Upper lobe of left lung (tissue), 6 donors: ENCODE data around the gene MIA3. TPM values are rescaled to one million over a fixed set of nuclear protein-coding genes. Genes with fewer than 3 reads are reported as not detected.

Experiments used
- ATAC-seq, 2 donors: fragments of 200-7000 bp; cut with Tn5 transposase; one replicate each; pipeline ENCODE4 v1.9.1; 2022; ENCODE audit warnings: mild to moderate bottlenecking in 2 of 2, moderate library complexity in 2 of 2; ENCODE audit not compliant: low FRiP score in 2 of 2
- DNase-seq, 2 donors: peaks; one replicate each; pipeline ENCODE4 v3.0.0-alpha.2; 2019 to 2020
- H3K27ac ChIP-seq, 4 donors: fragments of 200-600 bp; sonication (generic); one replicate each; pipeline ENCODE4 v1.5.1; 2016 to 2019
- H3K27me3 ChIP-seq, 4 donors: fragments of 200-600 bp; sonication (generic); one replicate each; pipeline ENCODE4 v1.5.1; 2017 to 2019
- H3K36me3 ChIP-seq, 4 donors: fragments of 200-600 bp; sonication (generic); one replicate each; pipeline ENCODE4 v1.5.1; 2016 to 2019
- H3K4me1 ChIP-seq, 4 donors: fragments of 200-600 bp; sonication (generic); one replicate each; pipeline ENCODE4 v1.5.1; 2018 to 2019
- H3K4me3 ChIP-seq, 4 donors: fragments of 200-600 bp; sonication (generic); one replicate each; pipeline ENCODE4 v1.5.1; 2017 to 2019; ENCODE audit warnings: mild to moderate bottlenecking in 2 of 4, moderate library complexity in 1 of 4
- H3K9me3 ChIP-seq, 4 donors: fragments of 200-600 bp; sonication (generic); one replicate each; pipeline ENCODE4 v1.5.1; 2018 to 2019
- EP300 ChIP-seq, 4 donors: sonication (generic); formaldehyde crosslinking; IDR thresholded peaks; one replicate each; pipeline ENCODE4 v1.5.1; 2017; ENCODE audit warnings: antibody characterized with exemption in 4 of 4, control low read depth in 2 of 4
- POLR2A ChIP-seq, 4 donors: fragments of 450-650 bp; IDR thresholded peaks; one replicate each; pipeline ENCODE4 v1.5.1; 2016 to 2017; ENCODE audit warnings: antibody characterized with exemption in 4 of 4, mild to moderate bottlenecking in 2 of 4
- POLR2AphosphoS5 ChIP-seq, 2 donors: sonication (generic); formaldehyde crosslinking; IDR thresholded peaks; one replicate each; pipeline ENCODE4 v1.5.1; 2017; ENCODE audit warnings: antibody characterized with exemption in 2 of 2
- WGBS, 2 donors: methylation state at CpG; one replicate each; pipeline ENCODE4 v1.1.5; 2017 to 2018; 5-methylcytosine and 5-hydroxymethylcytosine counted together
- total RNA-seq, 6 donors: library from RNA; depleted of rRNA in 4 of 6; stranded (reverse); fragments of >200 nt in 4 of 6; gene quantifications; one replicate each; pipeline versions ENCODE4 v1.1.0 to v1.2.1, GENCODE V29; 2016 to 2021
- TF ChIP-seq, protein P1 (sequence below), 6 experiments: fragments of 450-650 bp in 4 of 6; fragments of 200-600 bp in 2 of 6; sonication (generic) in 2 of 6; IDR thresholded peaks; one replicate each; pipeline ENCODE4 v1.5.1; 2016 to 2019; ENCODE audit warnings: antibody characterized with exemption in 6 of 6
- donor health status: DM: no; HTN: no; CAD: no; lungs with moderate emphysema.
- donor health status: DM: no; HTN: yes; CAD: no; lungs with severe emphysema.

Gene MIA3
- total RNA-seq, 6 donors from 2014 or later: 29.6 to 76.0 (median 58.2) TPM

DNA sequence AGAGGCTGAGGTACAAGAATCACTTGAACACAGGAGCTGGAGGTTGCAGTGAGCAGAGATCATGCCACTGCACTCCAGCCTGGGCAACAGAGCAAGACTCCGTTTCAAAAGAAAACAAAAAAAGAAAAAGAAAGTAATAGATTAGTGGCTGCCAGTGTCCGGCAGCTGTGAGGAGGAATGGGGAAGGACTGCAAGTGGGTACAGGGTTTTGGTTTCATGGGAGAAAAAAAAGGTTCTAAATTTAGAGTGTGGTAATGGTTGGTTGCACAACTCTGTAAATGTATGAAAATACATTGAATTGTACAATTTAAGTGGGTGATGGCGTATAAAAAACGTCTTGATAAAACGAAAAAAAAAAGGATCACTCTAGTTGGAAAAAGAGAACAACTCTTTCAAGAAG lies 34.8 kb upstream of the MIA3 start:
- no peak overlapping the region for H3K4me3 ChIP-seq
- TF ChIP-seq, protein P1, sequence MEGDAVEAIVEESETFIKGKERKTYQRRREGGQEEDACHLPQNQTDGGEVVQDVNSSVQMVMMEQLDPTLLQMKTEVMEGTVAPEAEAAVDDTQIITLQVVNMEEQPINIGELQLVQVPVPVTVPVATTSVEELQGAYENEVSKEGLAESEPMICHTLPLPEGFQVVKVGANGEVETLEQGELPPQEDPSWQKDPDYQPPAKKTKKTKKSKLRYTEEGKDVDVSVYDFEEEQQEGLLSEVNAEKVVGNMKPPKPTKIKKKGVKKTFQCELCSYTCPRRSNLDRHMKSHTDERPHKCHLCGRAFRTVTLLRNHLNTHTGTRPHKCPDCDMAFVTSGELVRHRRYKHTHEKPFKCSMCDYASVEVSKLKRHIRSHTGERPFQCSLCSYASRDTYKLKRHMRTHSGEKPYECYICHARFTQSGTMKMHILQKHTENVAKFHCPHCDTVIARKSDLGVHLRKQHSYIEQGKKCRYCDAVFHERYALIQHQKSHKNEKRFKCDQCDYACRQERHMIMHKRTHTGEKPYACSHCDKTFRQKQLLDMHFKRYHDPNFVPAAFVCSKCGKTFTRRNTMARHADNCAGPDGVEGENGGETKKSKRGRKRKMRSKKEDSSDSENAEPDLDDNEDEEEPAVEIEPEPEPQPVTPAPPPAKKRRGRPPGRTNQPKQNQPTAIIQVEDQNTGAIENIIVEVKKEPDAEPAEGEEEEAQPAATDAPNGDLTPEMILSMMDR (IDR thresholded peaks at IDR 0.05): no peak
- TF ChIP-seq POLR2AphosphoS5 (IDR thresholded peaks at IDR 0.05) (no peak), POLR2A (IDR thresholded peaks at IDR 0.05) (no peak), EP300 (IDR thresholded peaks at IDR 0.05) (no peak)
- H3K27ac ChIP-seq: peak overlapping the region in 1 of 4 donors; percentile 40
- H3K27me3 ChIP-seq: no peaks in the 10 kb centered on the region
- peaks cover 0 to 33% (median 3%) of the 10 kb centered on the region in 4 donors for H3K36me3 ChIP-seq
- no peaks in the 10 kb centered on the region for H3K9me3 ChIP-seq
- peaks cover 0 to 6% (median 3%) of the 10 kb centered on the region in 4 donors for H3K4me1 ChIP-seq
- DNase-seq: no peak
- WGBS, 2 donors: 64 to 65% methylated on average over 5 of the region's 5 CpGs
- ATAC-seq: peak in 1 of 2 donors; percentile 40

DNA sequence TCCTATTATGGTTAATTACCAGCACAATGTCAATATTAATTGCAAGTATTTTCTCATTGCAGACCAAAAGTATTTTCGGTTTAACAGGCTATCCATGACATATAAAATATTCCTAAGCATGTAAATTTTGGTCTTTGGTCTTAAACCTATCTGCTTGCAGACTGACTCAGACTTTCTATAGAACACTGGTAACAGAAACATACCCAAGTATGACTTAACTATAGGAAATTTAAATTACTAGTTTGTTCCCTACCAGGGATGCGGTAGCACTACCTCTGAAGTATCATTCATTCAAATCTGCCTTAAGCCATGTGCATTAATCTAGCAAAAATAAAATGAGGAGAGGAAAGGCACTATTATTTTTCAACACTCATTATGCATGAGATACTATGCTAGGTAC lies 31.1 kb upstream of the MIA3 start:
- Histone ChIP-seq H3K27ac (no peak overlapping the region), H3K27me3 (no peaks in the 10 kb centered on the region), H3K4me3 (no peak overlapping the region), H3K4me1 (peaks cover 16 to 23% (median 18%) of the 10 kb centered on the region in 4 donors), H3K9me3 (no peaks in the 10 kb centered on the region), H3K36me3 (peaks cover 0 to 30% (median 3%) of the 10 kb centered on the region in 4 donors)
- TF ChIP-seq EP300 (IDR thresholded peaks at IDR 0.05) (no peak), POLR2AphosphoS5 (IDR thresholded peaks at IDR 0.05) (no peak)
- DNase-seq (no peak), ATAC-seq (no peak)
- WGBS, 2 donors: 92 to 95% methylated on average over 2 of the region's 2 CpGs

DNA sequence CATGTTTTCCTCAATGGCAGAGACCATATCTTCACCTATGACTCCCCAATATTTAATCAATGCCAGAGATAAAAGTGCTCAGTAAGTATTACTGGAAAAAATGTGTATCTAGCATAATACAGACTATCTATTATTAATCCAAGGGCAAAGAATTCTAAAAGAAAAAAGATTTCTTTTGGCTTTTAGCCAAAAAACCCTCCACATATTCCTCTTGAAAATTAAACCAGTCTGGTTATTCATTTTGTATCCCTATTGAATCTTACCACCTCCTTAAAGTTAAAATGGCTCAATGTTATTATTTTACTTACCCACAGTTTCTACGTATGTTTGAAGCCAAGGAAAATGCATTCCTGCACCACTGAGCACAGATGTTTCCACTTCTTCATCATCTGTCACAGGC lies 29.8 kb upstream of the MIA3 start:
- DNase-seq: no peak
- H3K4me1 ChIP-seq: peaks cover 16 to 19% (median 17%) of the 10 kb centered on the region in 4 donors
- 83 to 86% methylated on average over 1 of the region's 1 CpG for WGBS, 2 donors

DNA sequence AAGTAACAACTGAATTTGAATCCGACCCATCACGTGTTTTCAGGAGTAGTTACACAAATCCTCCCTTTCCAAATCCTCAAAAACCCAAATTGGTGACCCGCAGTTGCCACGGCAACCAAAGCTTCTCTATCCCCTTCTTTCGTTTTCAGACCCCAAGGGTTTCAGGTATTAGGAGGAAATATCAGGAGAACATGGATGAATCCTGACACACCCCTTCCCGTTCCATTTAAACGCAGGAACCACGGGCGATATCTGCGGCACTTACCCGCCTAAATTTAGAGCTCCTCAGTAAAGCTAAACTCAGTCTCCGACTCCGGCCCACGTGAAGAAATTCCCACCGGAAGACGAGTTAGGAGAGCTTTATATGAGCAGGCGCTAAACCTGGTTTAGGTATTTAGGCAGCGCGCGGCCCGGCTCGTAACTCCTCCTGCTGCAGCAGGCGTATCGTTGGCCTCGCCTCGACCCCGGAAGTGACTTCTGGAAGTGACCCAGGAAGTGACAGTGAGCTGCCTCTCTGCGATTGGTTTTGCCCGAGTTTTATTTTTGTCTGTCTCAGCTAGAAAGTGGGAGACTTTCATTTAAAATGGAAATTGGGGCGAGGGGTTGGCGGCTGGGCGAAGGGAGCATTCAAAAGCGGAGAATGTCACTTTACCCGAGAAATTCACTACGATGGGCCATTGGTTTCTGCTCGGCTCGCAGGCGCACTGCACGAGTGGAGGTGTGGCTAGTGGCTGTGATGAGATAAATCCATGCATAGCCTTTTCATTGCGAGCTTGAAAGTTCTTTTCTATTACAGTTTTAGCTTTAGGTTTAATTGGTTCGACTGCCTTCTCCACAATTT lies 28.2 kb upstream of the MIA3 start, which contains the start of gene TAF1A:
Gene TAF1A (minus strand): TSS at position 472 of the 841 bp plus-strand sequence.
- H3K4me1 ChIP-seq: peaks cover 11 to 19% (median 17%) of the 10 kb centered on the region in 4 donors
- WGBS, 2 donors: 0 to 1% methylated on average over 30 to 41 of the region's 41 CpGs
- peak; percentile 87 to 91 for DNase-seq
- no peaks in the 10 kb centered on the region for H3K9me3 ChIP-seq
- TF ChIP-seq EP300 (IDR thresholded peaks at IDR 0.05): no peak
- TF ChIP-seq POLR2A (IDR thresholded peaks at IDR 0.05): peak in 1 of 4 donors; percentile 44
- TF ChIP-seq POLR2AphosphoS5 (IDR thresholded peaks at IDR 0.05): peak; percentile 55 to 66
- TF ChIP-seq, protein P1 (IDR thresholded peaks at IDR 0.05): peak in 1 of 6 experiments; percentile 14
- peak within 1 kb of the TSS; percentile 76 to 85 (median 84) for H3K27ac ChIP-seq
- H3K36me3 ChIP-seq: peaks cover 0 to 14% (median 0%) of the 10 kb centered on the region in 4 donors
- no peaks in the 10 kb centered on the region for H3K27me3 ChIP-seq
- H3K4me3 ChIP-seq: peak within 1 kb of the TSS; percentile 54 to 80 (median 70)
- peak; percentile 96 to 98 for ATAC-seq

More for the DNA sequence above, 29.8 kb upstream of the MIA3 start:
- H3K36me3 ChIP-seq: peaks cover 0 to 19% (median 0%) of the 10 kb centered on the region in 4 donors
- no peak overlapping the region for H3K27ac ChIP-seq
- H3K4me3 ChIP-seq: no peak overlapping the region
- no peaks in the 10 kb centered on the region for H3K27me3 ChIP-seq
- ATAC-seq: no peak
- TF ChIP-seq POLR2A (IDR thresholded peaks at IDR 0.05): no peak
- no peak for TF ChIP-seq POLR2AphosphoS5 (IDR thresholded peaks at IDR 0.05)
- no peak for TF ChIP-seq EP300 (IDR thresholded peaks at IDR 0.05)
- TF ChIP-seq, protein P1 (IDR thresholded peaks at IDR 0.05): no peak
- H3K9me3 ChIP-seq: no peaks in the 10 kb centered on the region

DNA sequence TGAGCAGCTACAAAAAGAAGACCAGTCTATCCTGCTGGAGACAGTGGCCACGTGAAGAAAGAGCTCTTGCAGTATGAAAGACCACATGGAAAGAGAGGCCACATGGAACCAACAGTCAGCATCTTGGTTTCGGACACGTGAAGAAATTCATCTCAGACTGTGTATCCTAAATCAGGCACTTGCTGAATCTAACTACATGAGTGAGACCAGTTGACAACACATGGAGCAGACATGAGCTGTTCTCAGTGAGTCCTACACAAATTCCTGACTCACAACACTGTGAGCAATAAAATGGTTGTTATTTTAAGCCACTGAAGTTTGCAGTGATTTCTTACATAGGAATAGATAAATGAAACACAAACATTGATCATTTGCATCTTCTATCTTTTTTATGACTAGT lies 25.7 kb upstream of the MIA3 start:
- no peak for ATAC-seq
- H3K27me3 ChIP-seq: no peaks in the 10 kb centered on the region
- H3K36me3 ChIP-seq: peaks cover 0 to 7% (median 0%) of the 10 kb centered on the region in 4 donors
- TF ChIP-seq, protein P1 (IDR thresholded peaks at IDR 0.05): no peak
- no peak for TF ChIP-seq POLR2A (IDR thresholded peaks at IDR 0.05)
- TF ChIP-seq EP300 (IDR thresholded peaks at IDR 0.05): no peak
- TF ChIP-seq POLR2AphosphoS5 (IDR thresholded peaks at IDR 0.05): no peak
- WGBS, 2 donors: 69 to 90% methylated on average over 3 of the region's 3 CpGs
- H3K4me3 ChIP-seq: no peak overlapping the region
- H3K27ac ChIP-seq: no peak overlapping the region
- no peak for DNase-seq
- peaks cover 11 to 19% (median 17%) of the 10 kb centered on the region in 4 donors for H3K4me1 ChIP-seq
- no peaks in the 10 kb centered on the region for H3K9me3 ChIP-seq
